ENCODE results near the gene ECI1.

DNA sequence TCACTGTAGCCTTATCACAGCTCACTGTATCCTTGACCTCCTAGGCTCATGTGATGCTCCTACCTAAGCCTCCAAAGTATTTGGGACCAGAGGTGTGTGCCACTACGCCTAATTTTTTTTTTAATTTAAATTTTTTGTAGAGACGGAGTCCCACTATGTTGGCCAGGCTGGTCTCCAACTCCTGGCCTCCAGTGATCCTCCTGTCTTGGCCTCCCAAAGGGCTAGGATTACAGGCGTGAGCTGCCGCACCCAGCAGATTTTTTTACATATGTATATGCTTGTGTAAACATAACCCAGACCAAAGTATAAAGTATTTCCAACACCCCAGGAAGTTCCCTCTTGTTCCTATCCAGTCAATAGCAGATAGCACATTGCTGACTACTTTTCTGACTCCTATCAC lies 35.1 kb downstream of the ECI1 start:
- TF ChIP-seq, protein P1, sequence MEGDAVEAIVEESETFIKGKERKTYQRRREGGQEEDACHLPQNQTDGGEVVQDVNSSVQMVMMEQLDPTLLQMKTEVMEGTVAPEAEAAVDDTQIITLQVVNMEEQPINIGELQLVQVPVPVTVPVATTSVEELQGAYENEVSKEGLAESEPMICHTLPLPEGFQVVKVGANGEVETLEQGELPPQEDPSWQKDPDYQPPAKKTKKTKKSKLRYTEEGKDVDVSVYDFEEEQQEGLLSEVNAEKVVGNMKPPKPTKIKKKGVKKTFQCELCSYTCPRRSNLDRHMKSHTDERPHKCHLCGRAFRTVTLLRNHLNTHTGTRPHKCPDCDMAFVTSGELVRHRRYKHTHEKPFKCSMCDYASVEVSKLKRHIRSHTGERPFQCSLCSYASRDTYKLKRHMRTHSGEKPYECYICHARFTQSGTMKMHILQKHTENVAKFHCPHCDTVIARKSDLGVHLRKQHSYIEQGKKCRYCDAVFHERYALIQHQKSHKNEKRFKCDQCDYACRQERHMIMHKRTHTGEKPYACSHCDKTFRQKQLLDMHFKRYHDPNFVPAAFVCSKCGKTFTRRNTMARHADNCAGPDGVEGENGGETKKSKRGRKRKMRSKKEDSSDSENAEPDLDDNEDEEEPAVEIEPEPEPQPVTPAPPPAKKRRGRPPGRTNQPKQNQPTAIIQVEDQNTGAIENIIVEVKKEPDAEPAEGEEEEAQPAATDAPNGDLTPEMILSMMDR (IDR thresholded peaks at IDR 0.05), result no peak
- TF ChIP-seq POLR2A (IDR thresholded peaks at IDR 0.05), result no peak
